ENCODE measurements around the gene SYNM.
"Not testable (repeated sequence)": the region's sequence is repeated elsewhere in the genome, so short reads cannot be mapped to it uniquely, and the experiment has no call there.

Gene SYNM

GRCh38 chr15:99106417-99107220, 1.7 kb downstream of the SYNM start:
- peak; percentile 23 to 45 for DNase-seq

GRCh38 chr15:99108993-99109392, 4.1 kb downstream of the SYNM start:
- DNase-seq, result no peak

GRCh38 chr15:99109555-99110021, 4.7 kb downstream of the SYNM start:
- DNase-seq, result no peak

- no peak for DNase-seq
Observed at GRCh38 chr15:99110093-99110492, 5.2 kb downstream of the SYNM start.

GRCh38 chr15:99110581-99111320, 5.9 kb downstream of the SYNM start:
- DNase-seq, result no peak

- DNase-seq, result not testable (repeated sequence)
Observed at GRCh38 chr15:99111641-99112040, 6.8 kb downstream of the SYNM start.

GRCh38 chr15:99113547-99114271, 8.8 kb downstream of the SYNM start:
- DNase-seq, result no peak

GRCh38 chr15:99114511-99115299, 9.8 kb downstream of the SYNM start:
- no peak for DNase-seq

GRCh38 chr15:99115300-99116215, 10.7 kb downstream of the SYNM start:
- DNase-seq, result no peak

- DNase-seq, result no peak
Observed at GRCh38 chr15:99117111-99117510, 12.2 kb downstream of the SYNM start.

- no peak for DNase-seq
Observed at GRCh38 chr15:99117563-99118257, 12.8 kb downstream of the SYNM start.

- no peak for DNase-seq
Observed at GRCh38 chr15:99118258-99118632, 13.4 kb downstream of the SYNM start.

- DNase-seq, result no peak
Observed at GRCh38 chr15:99118801-99119546, 14.1 kb downstream of the SYNM start.

- no peak for DNase-seq
Observed at GRCh38 chr15:99120050-99120777, 15.3 kb downstream of the SYNM start.

- DNase-seq, result no peak
Observed at GRCh38 chr15:99121207-99121606, 16.3 kb downstream of the SYNM start.

GRCh38 chr15:99121691-99122410, 17.0 kb downstream of the SYNM start:
- no peak for DNase-seq

GRCh38 chr15:99122831-99123712, 18.2 kb downstream of the SYNM start:
- no peak for DNase-seq
